Measurements from ENCODE around the gene RGS10.

DNA sequence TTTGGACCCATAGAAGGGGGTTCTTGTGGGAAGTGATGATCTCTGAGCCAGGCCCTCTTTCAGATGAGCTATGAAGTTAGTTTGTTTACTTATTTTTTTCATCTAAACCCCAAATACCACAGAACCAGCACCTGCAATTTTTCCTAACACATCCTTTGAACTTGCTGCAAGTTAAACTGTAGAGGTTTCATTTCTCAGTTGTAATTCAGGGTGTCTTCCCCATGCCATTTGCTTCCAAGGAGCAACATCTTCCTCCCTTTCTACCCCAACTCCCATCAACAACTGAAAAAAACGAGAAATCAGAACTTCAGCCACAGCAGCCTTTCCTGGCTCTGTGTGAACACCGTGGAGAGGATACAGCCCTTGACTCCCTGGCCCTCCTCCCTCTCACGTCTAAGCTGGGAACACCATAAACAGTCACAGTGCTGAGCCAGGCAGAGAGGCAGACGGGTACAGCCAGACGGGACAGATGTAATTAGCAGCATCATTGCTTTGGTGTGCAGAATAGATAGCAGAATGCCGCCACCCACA lies 63.6 kb downstream of the RGS10 start:
- TF ChIP-seq FOS (IDR thresholded peaks at IDR 0.05; ENCODE audit: borderline replicate concordance, extremely low read depth, insufficient read length), result no peak
- TF ChIP-seq, protein P1, sequence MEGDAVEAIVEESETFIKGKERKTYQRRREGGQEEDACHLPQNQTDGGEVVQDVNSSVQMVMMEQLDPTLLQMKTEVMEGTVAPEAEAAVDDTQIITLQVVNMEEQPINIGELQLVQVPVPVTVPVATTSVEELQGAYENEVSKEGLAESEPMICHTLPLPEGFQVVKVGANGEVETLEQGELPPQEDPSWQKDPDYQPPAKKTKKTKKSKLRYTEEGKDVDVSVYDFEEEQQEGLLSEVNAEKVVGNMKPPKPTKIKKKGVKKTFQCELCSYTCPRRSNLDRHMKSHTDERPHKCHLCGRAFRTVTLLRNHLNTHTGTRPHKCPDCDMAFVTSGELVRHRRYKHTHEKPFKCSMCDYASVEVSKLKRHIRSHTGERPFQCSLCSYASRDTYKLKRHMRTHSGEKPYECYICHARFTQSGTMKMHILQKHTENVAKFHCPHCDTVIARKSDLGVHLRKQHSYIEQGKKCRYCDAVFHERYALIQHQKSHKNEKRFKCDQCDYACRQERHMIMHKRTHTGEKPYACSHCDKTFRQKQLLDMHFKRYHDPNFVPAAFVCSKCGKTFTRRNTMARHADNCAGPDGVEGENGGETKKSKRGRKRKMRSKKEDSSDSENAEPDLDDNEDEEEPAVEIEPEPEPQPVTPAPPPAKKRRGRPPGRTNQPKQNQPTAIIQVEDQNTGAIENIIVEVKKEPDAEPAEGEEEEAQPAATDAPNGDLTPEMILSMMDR (IDR thresholded peaks at IDR 0.05 in 2 of 3, conservative IDR thresholded peaks at IDR 0.05 in 1 of 3; ENCODE audit: control insufficient read depth in 2 of 3, extremely low read depth in 1 of 3, insufficient read depth in 1 of 3, low read depth in 3 of 3, low read length in 3 of 3), result no peak
- TF ChIP-seq BRCA1 (IDR thresholded peaks at IDR 0.05; ENCODE audit: low read depth, low read length), result no peak
- TF ChIP-seq POLR2A (IDR thresholded peaks at IDR 0.05; ENCODE audit: low read depth, low read length), result no peak
- no peak for TF ChIP-seq CREM (IDR thresholded peaks at IDR 0.05; ENCODE audit: low read depth)
- TF ChIP-seq SIX5 (IDR thresholded peaks at IDR 0.05; ENCODE audit: low read depth, low read length, severe bottlenecking), result no peak
- no peak for TF ChIP-seq FOXM1 (IDR thresholded peaks at IDR 0.05; ENCODE audit: low read depth, low read length)
- no peak for TF ChIP-seq EP300 (IDR thresholded peaks at IDR 0.05; ENCODE audit: borderline replicate concordance in 1 of 2, control insufficient read depth in 1 of 2, low read depth in 2 of 2, low read length in 2 of 2)
- no peak for TF ChIP-seq MEF2A (IDR thresholded peaks at IDR 0.05; ENCODE audit: insufficient read depth, low read depth, low read length)
- TF ChIP-seq, protein P2, sequence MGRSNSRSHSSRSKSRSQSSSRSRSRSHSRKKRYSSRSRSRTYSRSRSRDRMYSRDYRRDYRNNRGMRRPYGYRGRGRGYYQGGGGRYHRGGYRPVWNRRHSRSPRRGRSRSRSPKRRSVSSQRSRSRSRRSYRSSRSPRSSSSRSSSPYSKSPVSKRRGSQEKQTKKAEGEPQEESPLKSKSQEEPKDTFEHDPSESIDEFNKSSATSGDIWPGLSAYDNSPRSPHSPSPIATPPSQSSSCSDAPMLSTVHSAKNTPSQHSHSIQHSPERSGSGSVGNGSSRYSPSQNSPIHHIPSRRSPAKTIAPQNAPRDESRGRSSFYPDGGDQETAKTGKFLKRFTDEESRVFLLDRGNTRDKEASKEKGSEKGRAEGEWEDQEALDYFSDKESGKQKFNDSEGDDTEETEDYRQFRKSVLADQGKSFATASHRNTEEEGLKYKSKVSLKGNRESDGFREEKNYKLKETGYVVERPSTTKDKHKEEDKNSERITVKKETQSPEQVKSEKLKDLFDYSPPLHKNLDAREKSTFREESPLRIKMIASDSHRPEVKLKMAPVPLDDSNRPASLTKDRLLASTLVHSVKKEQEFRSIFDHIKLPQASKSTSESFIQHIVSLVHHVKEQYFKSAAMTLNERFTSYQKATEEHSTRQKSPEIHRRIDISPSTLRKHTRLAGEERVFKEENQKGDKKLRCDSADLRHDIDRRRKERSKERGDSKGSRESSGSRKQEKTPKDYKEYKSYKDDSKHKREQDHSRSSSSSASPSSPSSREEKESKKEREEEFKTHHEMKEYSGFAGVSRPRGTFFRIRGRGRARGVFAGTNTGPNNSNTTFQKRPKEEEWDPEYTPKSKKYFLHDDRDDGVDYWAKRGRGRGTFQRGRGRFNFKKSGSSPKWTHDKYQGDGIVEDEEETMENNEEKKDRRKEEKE (IDR thresholded peaks at IDR 0.05), result no peak
- TF ChIP-seq EZH2 (IDR thresholded peaks at IDR 0.05; ENCODE audit: borderline replicate concordance, control insufficient read depth, low read depth, low read length), result no peak
